ENCODE measurements around the gene TNIP1.

The TNIP1 gene

DNA sequence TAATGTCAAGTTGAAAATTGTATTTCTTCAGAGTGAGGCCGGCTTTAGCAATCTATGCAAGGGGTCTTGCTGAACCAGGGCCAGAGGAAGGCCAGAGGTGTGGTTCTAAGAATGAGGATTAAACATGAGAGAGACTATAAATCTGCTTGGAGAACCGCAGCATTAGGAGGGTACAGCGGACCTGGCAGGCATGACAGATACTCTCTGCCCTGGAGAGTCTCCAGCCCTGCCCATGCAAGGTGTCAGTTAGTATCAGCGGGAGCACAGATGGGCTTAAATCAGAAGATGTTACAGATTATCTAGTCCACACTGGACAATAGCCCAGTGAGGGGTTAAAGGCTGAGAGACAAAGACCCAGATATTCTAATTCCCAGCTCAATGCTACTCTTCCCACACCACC is 71.9 kb downstream of the TNIP1 start:
- TF ChIP-seq, protein P1, sequence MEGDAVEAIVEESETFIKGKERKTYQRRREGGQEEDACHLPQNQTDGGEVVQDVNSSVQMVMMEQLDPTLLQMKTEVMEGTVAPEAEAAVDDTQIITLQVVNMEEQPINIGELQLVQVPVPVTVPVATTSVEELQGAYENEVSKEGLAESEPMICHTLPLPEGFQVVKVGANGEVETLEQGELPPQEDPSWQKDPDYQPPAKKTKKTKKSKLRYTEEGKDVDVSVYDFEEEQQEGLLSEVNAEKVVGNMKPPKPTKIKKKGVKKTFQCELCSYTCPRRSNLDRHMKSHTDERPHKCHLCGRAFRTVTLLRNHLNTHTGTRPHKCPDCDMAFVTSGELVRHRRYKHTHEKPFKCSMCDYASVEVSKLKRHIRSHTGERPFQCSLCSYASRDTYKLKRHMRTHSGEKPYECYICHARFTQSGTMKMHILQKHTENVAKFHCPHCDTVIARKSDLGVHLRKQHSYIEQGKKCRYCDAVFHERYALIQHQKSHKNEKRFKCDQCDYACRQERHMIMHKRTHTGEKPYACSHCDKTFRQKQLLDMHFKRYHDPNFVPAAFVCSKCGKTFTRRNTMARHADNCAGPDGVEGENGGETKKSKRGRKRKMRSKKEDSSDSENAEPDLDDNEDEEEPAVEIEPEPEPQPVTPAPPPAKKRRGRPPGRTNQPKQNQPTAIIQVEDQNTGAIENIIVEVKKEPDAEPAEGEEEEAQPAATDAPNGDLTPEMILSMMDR (IDR thresholded peaks at IDR 0.05; ENCODE audit: insufficient read depth, low read depth, low read length, missing control alignments) = no peak
- no peak overlapping the region for H3K4me3 ChIP-seq (ENCODE audit: low read length)
- no peak for DNase-seq (ENCODE audit: low read depth)

GRCh38 chr5:151008210-151008491 is 72.7 kb downstream of the TNIP1 start:
- no peak overlapping the region for H3K4me3 ChIP-seq (ENCODE audit: low read length)
- TF ChIP-seq, protein P1 (IDR thresholded peaks at IDR 0.05; ENCODE audit: insufficient read depth, low read depth, low read length, missing control alignments) = no peak
- no peak for DNase-seq (ENCODE audit: low read depth)

GRCh38 chr5:151007430-151008209 is 73.2 kb downstream of the TNIP1 start:
- no peak for DNase-seq (ENCODE audit: low read depth)
- no peak overlapping the region for H3K4me3 ChIP-seq (ENCODE audit: low read length)
- TF ChIP-seq, protein P1 (IDR thresholded peaks at IDR 0.05; ENCODE audit: insufficient read depth, low read depth, low read length, missing control alignments) = no peak

DNA sequence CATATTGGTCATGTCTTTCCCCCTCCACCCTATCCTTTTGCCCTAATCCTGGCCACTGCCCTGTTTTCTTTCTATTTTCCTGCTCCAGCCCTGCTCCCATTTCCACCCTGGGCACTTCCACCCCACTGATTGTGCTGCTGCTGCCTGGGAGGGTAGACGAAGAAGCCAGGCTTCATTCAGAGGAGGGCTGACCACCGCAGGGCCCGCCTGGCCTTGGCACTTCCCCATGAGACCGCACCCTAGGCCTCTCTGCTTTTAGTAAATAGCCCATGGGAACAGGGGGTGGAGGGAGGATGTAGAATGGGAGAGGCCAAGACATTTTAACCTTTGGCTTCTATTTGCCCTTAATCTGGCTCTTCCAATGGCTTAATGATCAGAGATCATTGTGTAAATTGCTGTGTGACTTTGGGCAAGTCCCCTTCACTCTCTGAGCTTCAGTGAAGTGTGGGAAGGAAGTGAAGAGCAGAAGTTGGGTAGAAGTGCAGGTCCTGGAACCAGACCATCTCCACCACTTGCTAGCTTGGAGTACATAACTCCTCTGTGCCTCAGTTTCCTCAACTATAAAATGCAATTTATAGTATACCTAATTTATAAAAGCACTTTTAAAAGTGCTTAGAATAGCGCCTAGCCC is 74.0 kb downstream of the TNIP1 start:
- TF ChIP-seq, protein P1 (IDR thresholded peaks at IDR 0.05; ENCODE audit: insufficient read depth, low read depth, low read length, missing control alignments) = no peak
- H3K4me3 ChIP-seq (ENCODE audit: low read length) = no peak overlapping the region
- no peak for DNase-seq (ENCODE audit: low read depth)

DNA sequence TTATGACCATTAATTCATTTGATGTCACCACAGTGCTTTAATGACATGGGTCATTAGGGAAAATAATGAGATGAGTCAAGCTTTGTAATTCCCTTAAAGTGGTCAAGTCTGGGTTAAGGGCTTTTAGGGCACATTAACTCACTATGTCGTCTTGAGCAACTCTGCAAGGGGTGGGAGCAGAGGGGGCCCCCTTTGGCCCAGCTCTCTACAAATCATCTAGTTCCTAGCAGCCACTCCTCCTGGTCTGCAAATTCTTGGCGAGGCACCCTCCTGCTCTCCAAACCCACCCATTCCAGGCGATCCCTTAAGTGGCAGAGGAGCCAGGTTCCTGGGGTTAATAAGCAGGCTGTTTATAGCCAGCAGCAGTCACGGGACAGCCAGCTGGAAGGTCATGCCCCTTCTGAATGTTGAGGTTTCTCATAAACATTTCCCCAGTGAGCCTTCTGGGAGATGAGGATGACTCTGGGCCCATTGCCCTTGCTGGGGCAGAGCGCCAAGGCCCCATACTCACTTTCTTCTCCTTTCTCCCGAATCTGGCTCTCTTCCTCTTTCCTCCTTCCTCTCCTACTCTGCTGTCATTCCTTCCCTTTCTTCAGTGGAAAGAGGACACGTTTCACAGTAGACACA is 74.8 kb downstream of the TNIP1 start:
- no peak overlapping the region for H3K4me3 ChIP-seq (ENCODE audit: low read length)
- TF ChIP-seq, protein P1 (IDR thresholded peaks at IDR 0.05; ENCODE audit: insufficient read depth, low read depth, low read length, missing control alignments) = no peak
- no peak for DNase-seq (ENCODE audit: low read depth)

DNA sequence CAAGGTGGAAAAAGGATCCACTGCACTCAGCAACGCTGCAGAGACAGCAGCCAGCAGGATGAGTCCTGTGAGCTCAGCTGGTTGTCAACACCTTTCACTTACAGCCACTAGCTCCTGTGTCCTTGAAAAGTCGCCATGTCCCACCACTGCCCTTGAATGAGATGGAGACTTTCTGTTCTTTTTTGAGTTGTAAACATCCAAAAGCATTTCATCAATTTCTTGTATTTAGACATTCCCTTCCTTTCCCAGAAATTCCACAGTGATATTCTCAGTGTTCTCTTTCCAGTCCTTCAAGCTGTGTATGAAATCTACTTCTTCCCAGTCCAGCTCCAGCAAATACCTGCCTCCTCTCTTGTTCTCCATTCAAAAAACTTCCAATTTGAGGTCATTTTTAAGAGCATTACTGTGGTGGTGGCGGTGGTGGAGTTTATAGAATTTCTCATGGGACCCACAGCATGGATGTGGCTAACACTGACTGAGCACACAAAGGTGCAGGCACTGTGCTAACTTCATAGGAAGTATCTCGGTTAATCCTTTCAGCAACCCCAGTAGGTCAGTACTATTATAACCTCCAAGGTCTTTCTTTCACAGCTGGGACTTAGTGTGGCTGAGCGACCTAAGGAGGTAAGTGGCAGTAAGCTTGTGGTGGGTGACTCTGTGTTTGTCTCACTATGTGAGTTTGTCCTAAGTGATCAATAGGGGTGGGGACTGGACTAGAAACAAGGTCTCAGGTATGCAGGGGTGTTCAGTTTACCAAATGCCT is 75.5 kb downstream of the TNIP1 start:
- TF ChIP-seq, protein P1 (IDR thresholded peaks at IDR 0.05; ENCODE audit: insufficient read depth, low read depth, low read length, missing control alignments) = no peak
- no peak for DNase-seq (ENCODE audit: low read depth)
- H3K4me3 ChIP-seq (ENCODE audit: low read length) = no peak overlapping the region

Measured in epithelial cell of esophagus (primary cell).